DOHH2 (cell line): ENCODE data around the gene PITPNM3.

Experiments used
- H3F3A ChIP-seq: fragments of 200-600 bp; sonication (generic), shearing (Covaris generic); 2 replicates; pipeline ENCODE4 v1.6.0; 2016; ENCODE audit warnings: antibody characterized with exemption, mild to moderate bottlenecking; ENCODE audit not compliant: control insufficient read depth, insufficient read depth
- H3K27ac ChIP-seq: fragments of 200-600 bp; sonication (generic); 2 replicates; pipeline ENCODE4 v1.5.1; 2014; ENCODE audit warnings: low read depth, mild to moderate bottlenecking, low read length, moderate library complexity
- H3K27me3 ChIP-seq: fragments of 200-600 bp; sonication (generic); 2 replicates; pipeline ENCODE4 v1.6.1; 2014; ENCODE audit warnings: mild to moderate bottlenecking, low read length, mixed read lengths; ENCODE audit not compliant: control insufficient read depth
- H3K36me3 ChIP-seq: fragments of 200-600 bp; sonication (generic); 2 replicates; pipeline ENCODE4 v1.6.1; 2014; ENCODE audit warnings: mild to moderate bottlenecking, low read length, moderate library complexity, mixed read lengths; ENCODE audit not compliant: control insufficient read depth
- H3K4me1 ChIP-seq: fragments of 200-600 bp; sonication (generic); 2 replicates; pipeline ENCODE4 v1.6.1; 2014; ENCODE audit warnings: mild to moderate bottlenecking, low read length, mixed read lengths; ENCODE audit not compliant: control insufficient read depth
- H3K4me2 ChIP-seq: fragments of 200-600 bp; sonication (generic); 2 replicates; pipeline ENCODE4 v1.6.0; 2014; ENCODE audit warnings: mild to moderate bottlenecking, low read length, moderate library complexity
- H3K4me3 ChIP-seq: fragments of 200-600 bp; sonication (generic); 2 replicates; pipeline ENCODE4 v1.5.1; 2014; ENCODE audit warnings: mild to moderate bottlenecking, low read length, mixed read lengths
- H3K79me2 ChIP-seq: fragments of 200-600 bp; sonication (generic); 2 replicates; pipeline ENCODE4 v1.6.1; 2014; ENCODE audit warnings: mild to moderate bottlenecking, low read length, mixed read lengths; ENCODE audit not compliant: control insufficient read depth
- H3K9me2 ChIP-seq: fragments of 200-600 bp; sonication (generic); replicated peaks from 2 replicates; pipeline ENCODE4 v1.6.1; 2014; ENCODE audit warnings: mild to moderate bottlenecking, low read length, mixed read lengths; ENCODE audit not compliant: control insufficient read depth
- H3K9me3 ChIP-seq: fragments of 200-600 bp; sonication (generic); 2 replicates; pipeline ENCODE4 v1.6.1; 2014; ENCODE audit warnings: antibody characterized with exemption, low read length, mixed read lengths; ENCODE audit not compliant: control insufficient read depth, insufficient read depth
- H4K20me1 ChIP-seq: fragments of 200-600 bp; sonication (generic); 2 replicates; pipeline ENCODE4 v1.6.0; 2014; ENCODE audit warnings: low read depth, mild to moderate bottlenecking, antibody characterized with exemption, low read length, moderate library complexity; ENCODE audit not compliant: control insufficient read depth, insufficient read depth
- CTCF ChIP-seq: fragments of 200-600 bp; sonication (generic); IDR thresholded peaks from one replicate; pipeline ENCODE4 v1.5.1; 2014; ENCODE audit warnings: antibody characterized with exemption, mild to moderate bottlenecking, low read depth, low read length; ENCODE audit not compliant: poor library complexity, severe bottlenecking
- EZH2phosphoT487 ChIP-seq: fragments of 200-600 bp; sonication (generic); IDR thresholded peaks from 2 replicates; pipeline ENCODE4 v1.6.1; 2017; ENCODE audit warnings: borderline replicate concordance, mild to moderate bottlenecking, antibody characterized with exemption, low read length, moderate library complexity, mixed read lengths

Gene PITPNM3

GRCh38 chr17:6435051-6435450 is 121.3 kb downstream of the PITPNM3 start, which contains the start of gene AIPL1:
AIPL1 (minus strand) TSS chr17:6435121; CDS start chr17:6435104, 17 bp downstream.
- TF ChIP-seq EZH2phosphoT487 (no peak), CTCF (no peak)
- H3F3A ChIP-seq = no peaks in the 10 kb centered on the region
- peaks cover 11% of the 10 kb centered on the region for H3K27me3 ChIP-seq
- no peak within 1 kb of the TSS for H3K27ac ChIP-seq
- no peaks in the 10 kb centered on the region for H3K36me3 ChIP-seq
- peaks cover 4% of the 10 kb centered on the region; the same call in 1 of the 2 replicates for H3K9me3 ChIP-seq
- no peak within 1 kb of the TSS for H3K4me3 ChIP-seq
- no peaks in the 10 kb centered on the region for H3K4me1 ChIP-seq
- no peak within 1 kb of the TSS for H3K4me2 ChIP-seq
- H4K20me1 ChIP-seq = no peaks in the 10 kb centered on the region
- no peaks in the 10 kb centered on the region for H3K79me2 ChIP-seq
- no peaks in the 10 kb centered on the region for H3K9me2 ChIP-seq

- Histone ChIP-seq H3K4me3 (no peak overlapping the region), H4K20me1 (no peaks in the 10 kb centered on the region), H3K4me1 (no peaks in the 10 kb centered on the region), H3K79me2 (no peaks in the 10 kb centered on the region), H3K9me2 (no peaks in the 10 kb centered on the region), H3K9me3 (peaks cover 4% of the 10 kb centered on the region; the same call in 1 of the 2 replicates), H3K36me3 (no peaks in the 10 kb centered on the region), H3K27ac (no peak overlapping the region), H3K27me3 (no peaks in the 10 kb centered on the region), H3F3A (no peaks in the 10 kb centered on the region), H3K4me2 (no peak overlapping the region)
- TF ChIP-seq CTCF = peak; percentile 37
- TF ChIP-seq EZH2phosphoT487 = no peak
Observed at GRCh38 chr17:6430769-6431168, 125.6 kb downstream of the PITPNM3 start.

GRCh38 chr17:6429266-6429665 is 127.1 kb downstream of the PITPNM3 start:
- Histone ChIP-seq H3K79me2 (no peaks in the 10 kb centered on the region), H3K9me3 (peaks cover 4% of the 10 kb centered on the region; the same call in 1 of the 2 replicates), H4K20me1 (no peaks in the 10 kb centered on the region), H3K4me2 (no peak overlapping the region), H3K27me3 (no peaks in the 10 kb centered on the region), H3K4me1 (no peaks in the 10 kb centered on the region), H3K27ac (no peak overlapping the region), H3K4me3 (no peak overlapping the region), H3K36me3 (no peaks in the 10 kb centered on the region), H3K9me2 (no peaks in the 10 kb centered on the region), H3F3A (no peaks in the 10 kb centered on the region)
- TF ChIP-seq CTCF = no peak
- TF ChIP-seq EZH2phosphoT487 = no peak
